CD14-positive monocyte (primary cell): ENCODE results near the gene PAPPA. TPM values are rescaled to one million over a fixed set of nuclear protein-coding genes. Genes with fewer than 3 reads are reported as not detected.

Experiments used
- DNase-seq, 3 donors: peaks; one replicate each; pipeline ENCODE4 v3.0.0-alpha.2; 2011 to 2022
- H2AFZ ChIP-seq: 2 replicates; pipeline ENCODE4 v1.6.0; 2012; ENCODE audit warnings: mild to moderate bottlenecking, low read depth, low read length, inconsistent platforms; ENCODE audit not compliant: insufficient read depth, poor library complexity, severe bottlenecking
- H3K27ac ChIP-seq, 2 donors: 1 replicate in 1 of 2; 2 replicates in 1 of 2; pipeline ENCODE4 v1.5.1; 2012 to 2013; ENCODE audit warnings: low read length in 2 of 2, control low read depth in 1 of 2, inconsistent platforms in 1 of 2, low read depth in 1 of 2, mild to moderate bottlenecking in 1 of 2
- H3K27me3 ChIP-seq, 2 donors: one replicate each; pipeline versions ENCODE4 v1.6.0 to v1.6.1; 2011 to 2013; ENCODE audit warnings: low read length in 2 of 2; ENCODE audit not compliant: control insufficient read depth in 2 of 2, insufficient read depth in 2 of 2
- H3K36me3 ChIP-seq, 2 donors: replicated peaks in 1 of 2; 1 replicate in 1 of 2; 2 replicates in 1 of 2; pipeline versions ENCODE4 v1.5.1 to v1.6.1; 2012 to 2013; ENCODE audit warnings: low read length in 2 of 2, control low read depth in 1 of 2, inconsistent platforms in 1 of 2, mild to moderate bottlenecking in 1 of 2; ENCODE audit not compliant: insufficient read depth in 2 of 2, control insufficient read depth in 1 of 2
- H3K4me1 ChIP-seq, 2 donors: 1 replicate in 1 of 2; 2 replicates in 1 of 2; pipeline versions ENCODE4 v1.5.1 to v1.6.1; 2012 to 2013; ENCODE audit warnings: low read length in 2 of 2, control low read depth in 1 of 2, inconsistent platforms in 1 of 2, mild to moderate bottlenecking in 1 of 2, moderate library complexity in 1 of 2; ENCODE audit not compliant: insufficient read depth in 2 of 2, control insufficient read depth in 1 of 2
- H3K4me2 ChIP-seq: replicated peaks from 2 replicates; pipeline ENCODE3; 2012; ENCODE audit warnings: low read length, moderate library complexity, mild to moderate bottlenecking; ENCODE audit not compliant: poor library complexity, severe bottlenecking; ENCODE audit errors: extremely low read depth
- H3K4me3 ChIP-seq, 3 experiments: fragments of 200-600 bp in 1 of 3; sonication (generic) in 1 of 3; replicated peaks in 1 of 3; 1 replicate in 2 of 3; 2 replicates in 1 of 3; pipeline ENCODE4 v1.5.1; 2011 to 2013; ENCODE audit warnings: low read length in 3 of 3, mild to moderate bottlenecking in 3 of 3, control low read depth in 2 of 3, low read depth in 2 of 3, inconsistent platforms in 1 of 3, moderate library complexity in 1 of 3
- H3K79me2 ChIP-seq: 2 replicates; pipeline ENCODE4 v1.6.0; 2012; ENCODE audit warnings: mild to moderate bottlenecking, control low read depth, inconsistent platforms, low read length, moderate library complexity; ENCODE audit not compliant: insufficient read depth
- H3K9ac ChIP-seq: 2 replicates; pipeline ENCODE4 v1.6.0; 2017; ENCODE audit warnings: low read length, mild to moderate bottlenecking; ENCODE audit not compliant: insufficient read depth, poor library complexity, severe bottlenecking
- H3K9me3 ChIP-seq, 2 donors: replicated peaks in 1 of 2; 1 replicate in 1 of 2; 2 replicates in 1 of 2; pipeline versions ENCODE4 v1.5.1 to v1.6.1; 2012 to 2013; ENCODE audit warnings: low read length in 2 of 2, control low read depth in 1 of 2; ENCODE audit not compliant: control insufficient read depth in 1 of 2, insufficient read depth in 1 of 2
- H4K20me1 ChIP-seq: 2 replicates; pipeline ENCODE4 v1.6.0; 2012; ENCODE audit warnings: mild to moderate bottlenecking, low read length, control low read depth, moderate library complexity; ENCODE audit not compliant: insufficient read depth
- H3K27ac Mint-ChIP-seq, 7 donors: one replicate each; pipeline ENCODE4 v1.8.0; 2020; ENCODE audit warnings: mild to moderate bottlenecking in 7 of 7, mixed read lengths in 7 of 7, moderate library complexity in 6 of 7, inconsistent platforms in 2 of 7
- H3K27me3 Mint-ChIP-seq, 3 donors: one replicate each; pipeline ENCODE4 v1.8.0; 2021 to 2022; ENCODE audit warnings: low read depth in 3 of 3, mild to moderate bottlenecking in 3 of 3, mixed read lengths in 3 of 3, moderate library complexity in 3 of 3, inconsistent platforms in 1 of 3
- H3K36me3 Mint-ChIP-seq, 2 donors: one replicate each; pipeline ENCODE4 v1.8.0; 2020; ENCODE audit warnings: mixed read lengths in 2 of 2, inconsistent platforms in 1 of 2, mild to moderate bottlenecking in 1 of 2
- H3K4me1 Mint-ChIP-seq: one replicate; pipeline ENCODE4 v1.8.0; 2020; ENCODE audit warnings: mild to moderate bottlenecking, mixed read lengths
- H3K4me3 Mint-ChIP-seq, 2 donors: one replicate each; pipeline ENCODE4 v1.8.0; 2020; ENCODE audit warnings: mild to moderate bottlenecking in 2 of 2, mixed read lengths in 2 of 2, moderate library complexity in 1 of 2
- H3K9me3 Mint-ChIP-seq, 7 donors: one replicate each; pipeline ENCODE4 v1.8.0; 2020 to 2022; ENCODE audit warnings: mixed read lengths in 7 of 7, mild to moderate bottlenecking in 6 of 7, moderate library complexity in 6 of 7, inconsistent platforms in 2 of 7
- WGBS: methylation state at CpG from one replicate; pipeline ENCODE4 v1.1.5; 2013; ENCODE audit warnings: missing lambda C conversion rate; ENCODE audit not compliant: insufficient coverage; 5-methylcytosine and 5-hydroxymethylcytosine counted together
- intact Hi-C, 2 donors: fragments of 100-400 bp; cut with micrococcal nuclease; formaldehyde crosslinking; loops; one replicate each; pipeline versions ENCODE4 v1.15.0 to v1.15.1; 2023
- polyA plus RNA-seq, 3 donors: library from polyadenylated mRNA; depleted of rRNA in 1 of 3; unstranded in 2 of 3; stranded (reverse) in 1 of 3; fragments of 300-500 nt in 2 of 3; fragments of >200 nt in 1 of 3; fragmentation: Illumina TruSeq in 2 of 3; gene quantifications; 1 replicate in 2 of 3; 2 replicates in 1 of 3; pipeline ENCODE4 v1.2.3, GENCODE V29; 2012 to 2021
- TF ChIP-seq, protein P1 (sequence below): fragments of 200-600 bp; IDR thresholded peaks from one replicate; pipeline ENCODE4 v1.8.0; 2022; ENCODE audit warnings: antibody characterized with exemption, mild to moderate bottlenecking

Gene PAPPA
- polyA plus RNA-seq, 3 donors, result not detected

- whole genome bisulfite sequencing, result 0% methylated on average over 1 of the region's 3 CpGs
- intact Hi-C loops, result no loop called here
- Histone ChIP-seq H3K4me3 (no peak overlapping the region), H3K27me3 (no peaks in the 10 kb centered on the region), H3K4me1 (no peaks in the 10 kb centered on the region), H3K4me2 (no peak overlapping the region), H3K27ac (no peak overlapping the region), H3K79me2 (no peaks in the 10 kb centered on the region), H3K9me3 (no peaks in the 10 kb centered on the region), H4K20me1 (no peaks in the 10 kb centered on the region), H2AFZ (no peak overlapping the region), H3K9ac (no peak overlapping the region), H3K36me3 (no peaks in the 10 kb centered on the region)
- Mint-ChIP-seq H3K4me1 (no peaks in the 10 kb centered on the region), H3K27me3 (peaks cover 0 to 3% (median 3%) of the 10 kb centered on the region in 3 donors), H3K36me3 (no peaks in the 10 kb centered on the region), H3K27ac (no peak overlapping the region), H3K4me3 (no peak overlapping the region), H3K9me3 (peaks cover 0 to 12% (median 2%) of the 10 kb centered on the region in 7 donors)
- no peak for DNase-seq
- TF ChIP-seq, protein P1, sequence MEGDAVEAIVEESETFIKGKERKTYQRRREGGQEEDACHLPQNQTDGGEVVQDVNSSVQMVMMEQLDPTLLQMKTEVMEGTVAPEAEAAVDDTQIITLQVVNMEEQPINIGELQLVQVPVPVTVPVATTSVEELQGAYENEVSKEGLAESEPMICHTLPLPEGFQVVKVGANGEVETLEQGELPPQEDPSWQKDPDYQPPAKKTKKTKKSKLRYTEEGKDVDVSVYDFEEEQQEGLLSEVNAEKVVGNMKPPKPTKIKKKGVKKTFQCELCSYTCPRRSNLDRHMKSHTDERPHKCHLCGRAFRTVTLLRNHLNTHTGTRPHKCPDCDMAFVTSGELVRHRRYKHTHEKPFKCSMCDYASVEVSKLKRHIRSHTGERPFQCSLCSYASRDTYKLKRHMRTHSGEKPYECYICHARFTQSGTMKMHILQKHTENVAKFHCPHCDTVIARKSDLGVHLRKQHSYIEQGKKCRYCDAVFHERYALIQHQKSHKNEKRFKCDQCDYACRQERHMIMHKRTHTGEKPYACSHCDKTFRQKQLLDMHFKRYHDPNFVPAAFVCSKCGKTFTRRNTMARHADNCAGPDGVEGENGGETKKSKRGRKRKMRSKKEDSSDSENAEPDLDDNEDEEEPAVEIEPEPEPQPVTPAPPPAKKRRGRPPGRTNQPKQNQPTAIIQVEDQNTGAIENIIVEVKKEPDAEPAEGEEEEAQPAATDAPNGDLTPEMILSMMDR, result no peak
Observed at GRCh38 chr9:116419181-116419580, 265.6 kb downstream of the PAPPA start.

GRCh38 chr9:116420993-116421538, 267.5 kb downstream of the PAPPA start:
- Histone ChIP-seq H3K27ac (no peak overlapping the region), H3K4me2 (no peak overlapping the region), H2AFZ (no peak overlapping the region), H3K4me1 (no peaks in the 10 kb centered on the region), H3K9ac (no peak overlapping the region), H3K9me3 (peaks cover 0 to 3% of the 10 kb centered on the region in 2 donors), H3K79me2 (no peaks in the 10 kb centered on the region), H3K36me3 (no peaks in the 10 kb centered on the region), H3K4me3 (no peak overlapping the region), H3K27me3 (no peaks in the 10 kb centered on the region), H4K20me1 (no peaks in the 10 kb centered on the region)
- TF ChIP-seq, protein P1, result no peak
- no peak for DNase-seq
- 88% methylated on average over 1 of the region's 1 CpG for WGBS
- intact Hi-C loops, result no loop called here
- no peak overlapping the region for H3K4me3 Mint-ChIP-seq
- peaks cover 0 to 16% (median 4%) of the 10 kb centered on the region in 7 donors for H3K9me3 Mint-ChIP-seq
- H3K4me1 Mint-ChIP-seq, result no peaks in the 10 kb centered on the region
- H3K27ac Mint-ChIP-seq, result no peak overlapping the region
- H3K27me3 Mint-ChIP-seq, result peaks cover 0 to 3% (median 3%) of the 10 kb centered on the region in 3 donors
- no peaks in the 10 kb centered on the region for H3K36me3 Mint-ChIP-seq
